Thyroid gland (tissue), 4 donors: ENCODE measurements around the gene UBR4.

Experiments used
- CTCF ChIP-seq, 6 experiments: fragments of 200-600 bp in 3 of 6; fragments of 450-650 bp in 3 of 6; sonication (generic) in 3 of 6; IDR thresholded peaks; one replicate each; pipeline ENCODE4 v1.5.1; 2016 to 2019; ENCODE audit warnings: antibody characterized with exemption in 6 of 6, mild to moderate bottlenecking in 2 of 6, inconsistent platforms in 1 of 6, moderate library complexity in 1 of 6
- POLR2A ChIP-seq, 2 donors: fragments of 450-650 bp; IDR thresholded peaks; one replicate each; pipeline ENCODE4 v1.6.1; 2017; ENCODE audit warnings: antibody characterized with exemption in 2 of 2, mild to moderate bottlenecking in 2 of 2, moderate library complexity in 1 of 2

GRCh38 chr1:19239876-19240275 is 29.8 kb upstream of the UBR4 start:
- no peak for TF ChIP-seq CTCF (IDR thresholded peaks at IDR 0.05)
- TF ChIP-seq POLR2A (IDR thresholded peaks at IDR 0.05) = no peak
